GM18526 (cell line): ENCODE measurements around the gene RB1.

Source experiments
- POLR2A ChIP-seq: IDR thresholded peaks from 3 replicates; pipeline ENCODE4 v1.6.1; 2011; ENCODE audit not compliant: insufficient read length; ENCODE audit errors: extremely low read depth

The RB1 gene

GRCh38 chr13:48489666-48490065, 186.1 kb downstream of the RB1 start:
- no peak for TF ChIP-seq POLR2A

DNA sequence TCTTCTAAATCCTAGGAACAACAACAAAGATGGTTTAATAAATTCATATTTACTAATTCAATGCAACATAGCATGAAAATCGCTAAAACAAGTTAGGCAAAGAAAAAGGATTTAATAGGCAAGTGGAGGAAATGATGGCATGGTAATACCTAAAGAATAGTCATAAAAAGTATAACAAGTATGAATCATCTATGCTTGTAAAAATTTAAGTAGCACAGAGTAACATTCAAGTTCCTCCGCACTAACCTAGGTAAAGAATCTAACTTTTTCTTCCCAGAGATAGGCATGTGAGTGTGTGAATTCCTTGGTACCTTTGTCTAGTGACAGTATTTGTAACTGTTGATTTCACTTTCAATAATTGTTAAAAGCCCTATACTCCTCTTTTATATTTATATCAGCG, 186.7 kb downstream of the RB1 start:
- TF ChIP-seq POLR2A, result no peak

DNA sequence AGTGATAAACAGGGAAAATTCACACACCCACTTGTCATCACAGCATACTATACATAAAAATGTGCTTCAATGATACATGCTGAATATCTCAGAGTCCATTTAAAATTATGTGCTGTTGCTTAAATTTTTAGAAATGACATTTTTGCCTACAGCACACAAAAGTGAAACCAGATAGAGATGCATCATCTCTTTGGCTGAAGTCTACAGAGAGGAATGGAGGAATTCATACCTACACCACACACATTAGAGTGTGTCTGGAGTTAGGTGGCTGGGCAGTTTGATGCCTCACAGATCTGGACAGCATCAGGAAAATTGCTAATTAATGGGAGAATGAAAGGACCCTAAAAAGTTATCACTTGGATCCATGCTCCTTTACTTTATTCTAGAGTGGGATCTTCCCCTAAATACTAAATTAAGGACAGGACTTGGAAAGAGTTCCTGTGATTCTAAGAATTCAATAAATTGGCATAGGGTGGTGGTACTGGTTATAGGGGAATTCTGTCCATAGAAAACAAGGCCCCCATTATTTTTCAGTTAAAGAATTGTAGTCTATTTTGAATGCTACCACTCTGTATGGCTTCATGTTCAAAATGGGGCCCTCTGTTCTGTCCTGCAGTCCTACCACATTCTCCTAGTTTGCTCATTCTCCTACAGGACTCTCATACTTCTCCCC, 188.0 kb downstream of the RB1 start:
- peak; percentile 49 for TF ChIP-seq POLR2A

GRCh38 chr13:48492096-48492440, 188.5 kb downstream of the RB1 start:
- TF ChIP-seq POLR2A, result peak; percentile 49

DNA sequence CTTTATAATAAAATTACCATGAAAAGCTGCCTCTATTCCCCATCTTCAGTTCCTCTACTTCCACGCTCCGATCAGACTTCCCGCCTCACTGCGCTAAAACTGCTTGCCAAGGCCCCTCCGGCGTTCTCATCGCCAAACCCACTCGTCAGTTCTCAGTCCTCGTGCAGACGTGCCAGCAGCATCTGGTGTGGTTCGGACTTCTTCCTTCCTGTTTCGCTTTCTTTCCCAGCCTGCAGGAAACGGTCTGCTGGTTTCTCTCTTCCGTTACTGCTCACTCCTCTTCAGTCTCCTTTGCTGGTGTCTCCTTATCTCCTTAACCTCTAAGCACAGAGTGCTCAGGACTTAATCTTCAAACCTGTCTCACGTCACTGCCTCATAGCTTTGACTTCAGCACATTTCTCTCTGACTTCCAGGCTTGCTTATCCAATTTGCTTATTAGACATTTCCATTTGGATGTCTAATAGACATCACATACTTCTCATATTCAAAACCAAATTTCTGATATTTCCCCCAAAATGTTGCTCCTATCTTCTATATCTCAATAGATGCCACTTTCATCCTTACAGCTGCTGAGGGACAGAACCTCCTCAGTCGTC, 189.0 kb downstream of the RB1 start:
- TF ChIP-seq POLR2A, result no peak

DNA sequence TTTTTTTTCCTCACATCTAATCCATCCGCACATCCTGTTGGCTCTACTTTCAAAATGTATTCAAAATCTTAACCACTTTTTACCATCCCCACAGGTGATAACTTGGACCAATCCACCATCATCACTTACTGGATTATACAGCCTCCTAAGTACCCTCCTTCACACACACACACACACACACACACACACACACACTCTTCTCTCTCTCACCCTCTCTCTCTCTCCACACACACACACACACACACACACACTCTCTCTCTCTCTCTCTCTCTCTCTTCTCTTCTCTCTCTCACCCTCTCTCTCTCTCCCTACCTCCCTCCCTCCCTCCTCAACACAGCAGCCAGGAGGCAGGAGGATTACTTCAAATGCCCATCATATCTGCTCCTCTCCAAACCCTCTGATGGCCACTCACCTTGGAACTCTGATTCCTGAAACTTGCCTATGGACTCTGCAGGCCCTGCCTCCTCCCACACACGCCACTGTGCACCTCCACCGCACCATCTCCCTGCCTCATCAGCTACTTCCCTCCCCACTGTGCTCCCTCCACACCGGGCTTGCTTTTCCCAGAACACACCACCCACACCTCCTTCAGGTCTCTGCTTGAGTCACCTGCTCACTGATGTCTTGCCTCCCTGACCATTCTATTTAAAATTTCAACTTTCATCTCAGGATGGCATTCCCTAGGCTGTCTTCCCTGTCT, 189.7 kb downstream of the RB1 start:
- TF ChIP-seq POLR2A, result peak; percentile 23

DNA sequence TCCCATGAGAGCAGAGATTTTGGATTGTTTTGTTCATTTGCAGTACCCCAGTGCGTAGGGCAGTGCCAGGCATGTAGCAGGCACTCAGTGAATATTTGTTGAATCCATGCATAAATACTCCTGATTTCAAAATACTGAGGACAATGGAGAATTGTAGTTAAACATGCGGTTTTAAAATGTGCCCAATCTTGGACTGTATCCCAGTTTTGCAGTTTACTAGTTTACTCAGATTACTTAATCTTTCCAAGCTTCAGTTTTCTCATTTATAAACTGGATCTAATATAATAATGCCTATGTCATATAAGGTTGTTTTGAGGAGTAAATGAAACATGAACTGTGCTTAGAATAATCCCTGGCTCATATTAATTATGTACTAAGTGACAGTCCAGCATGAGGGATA, 190.3 kb downstream of the RB1 start:
- TF ChIP-seq POLR2A, result no peak

- no peak for TF ChIP-seq POLR2A
Measured at GRCh38 chr13:48494874-48495273, 191.3 kb downstream of the RB1 start.

DNA sequence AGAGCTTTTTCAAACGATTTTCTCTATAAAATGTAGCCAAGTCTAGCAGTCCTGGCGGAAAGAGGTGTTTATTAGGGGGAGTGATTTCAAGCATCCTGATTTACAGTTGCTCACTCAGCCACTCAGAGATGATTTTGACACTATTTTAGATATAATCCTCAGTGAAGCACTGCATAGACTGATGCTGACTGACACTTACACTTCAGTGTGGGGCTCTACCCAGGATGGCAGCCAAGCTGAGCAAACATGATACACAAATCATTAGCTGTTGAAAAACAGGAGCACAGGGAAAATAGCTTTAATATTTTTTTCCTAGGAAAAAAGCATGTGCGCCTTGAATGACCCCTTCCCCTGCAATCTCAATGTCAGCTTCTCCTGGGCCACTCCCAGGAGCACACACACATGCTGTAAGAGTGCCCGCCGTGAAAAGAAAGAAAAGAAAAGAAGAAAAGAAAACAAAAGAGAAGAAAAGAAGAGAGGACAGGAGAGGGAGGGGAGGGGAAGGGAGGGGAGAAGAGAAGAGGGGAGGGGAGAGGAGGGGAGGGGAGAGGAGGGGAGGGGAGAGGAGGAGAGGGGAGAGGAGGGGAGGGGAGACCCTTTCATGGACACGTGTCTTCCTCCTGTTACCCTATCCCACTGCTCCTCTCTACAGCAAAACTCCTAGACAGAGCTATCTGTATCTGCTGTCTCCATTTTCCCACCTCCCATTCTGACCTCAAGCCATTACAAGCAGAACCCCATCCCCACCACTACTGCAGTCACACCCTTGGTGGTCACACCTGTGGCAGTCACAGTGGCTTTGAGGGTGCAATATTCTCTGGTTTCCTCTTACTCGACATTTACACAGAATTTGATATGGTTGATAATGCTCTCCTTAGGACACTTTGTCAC, 193.0 kb downstream of the RB1 start:
- TF ChIP-seq POLR2A, result no peak

- TF ChIP-seq POLR2A, result no peak
Measured at GRCh38 chr13:48497669-48498068, 194.1 kb downstream of the RB1 start.

DNA sequence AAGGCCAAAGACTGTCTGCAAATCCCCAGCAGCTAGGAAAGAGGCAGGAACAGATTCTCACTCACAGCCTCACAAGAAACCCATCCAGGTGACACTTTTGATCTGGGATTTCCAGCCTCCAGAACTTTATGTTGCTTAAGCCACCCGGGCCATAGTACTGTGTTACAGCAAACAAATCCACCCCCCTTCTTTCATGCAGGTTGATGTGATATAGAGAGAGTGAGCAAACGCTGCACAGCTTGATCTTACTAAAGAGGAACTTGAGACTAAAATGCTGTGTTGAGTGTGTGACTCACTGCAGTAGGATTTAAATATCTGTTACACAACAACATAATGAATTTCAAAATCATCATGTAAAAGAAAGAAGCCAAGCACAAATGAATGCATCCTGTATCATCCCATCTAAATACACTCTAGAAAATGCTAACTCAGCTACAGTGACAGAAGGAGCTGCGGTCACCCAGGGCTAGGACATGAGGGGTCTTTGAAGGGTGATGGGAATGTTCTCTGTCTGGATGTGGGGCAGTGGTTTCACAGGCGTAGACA, 197.2 kb downstream of the RB1 start:
- TF ChIP-seq POLR2A, result no peak

GRCh38 chr13:48501705-48502104, 198.2 kb downstream of the RB1 start:
- no peak for TF ChIP-seq POLR2A

GRCh38 chr13:48502601-48503319, 199.2 kb downstream of the RB1 start:
- TF ChIP-seq POLR2A, result no peak

- TF ChIP-seq POLR2A, result no peak
Measured at GRCh38 chr13:48504606-48505005, 201.1 kb downstream of the RB1 start.

- no peak for TF ChIP-seq POLR2A
Measured at GRCh38 chr13:48505012-48505411, 201.5 kb downstream of the RB1 start.
